DND-41 (cell line): Measurements from ENCODE around the gene KCNH3.

Experiments used
- EZH2 ChIP-seq: IDR thresholded peaks from 3 replicates; pipeline ENCODE4 v1.6.1; 2012; ENCODE audit warnings: borderline replicate concordance, low read depth, mild to moderate bottlenecking, moderate library complexity, low read length, inconsistent platforms; ENCODE audit not compliant: severe bottlenecking
- TF ChIP-seq, protein P1 (sequence below): IDR thresholded peaks from 2 replicates; pipeline ENCODE4 v1.5.1; 2012; ENCODE audit warnings: borderline replicate concordance, low read length, moderate library complexity, mild to moderate bottlenecking; ENCODE audit not compliant: poor library complexity, severe bottlenecking; ENCODE audit errors: extremely low read depth

DNA sequence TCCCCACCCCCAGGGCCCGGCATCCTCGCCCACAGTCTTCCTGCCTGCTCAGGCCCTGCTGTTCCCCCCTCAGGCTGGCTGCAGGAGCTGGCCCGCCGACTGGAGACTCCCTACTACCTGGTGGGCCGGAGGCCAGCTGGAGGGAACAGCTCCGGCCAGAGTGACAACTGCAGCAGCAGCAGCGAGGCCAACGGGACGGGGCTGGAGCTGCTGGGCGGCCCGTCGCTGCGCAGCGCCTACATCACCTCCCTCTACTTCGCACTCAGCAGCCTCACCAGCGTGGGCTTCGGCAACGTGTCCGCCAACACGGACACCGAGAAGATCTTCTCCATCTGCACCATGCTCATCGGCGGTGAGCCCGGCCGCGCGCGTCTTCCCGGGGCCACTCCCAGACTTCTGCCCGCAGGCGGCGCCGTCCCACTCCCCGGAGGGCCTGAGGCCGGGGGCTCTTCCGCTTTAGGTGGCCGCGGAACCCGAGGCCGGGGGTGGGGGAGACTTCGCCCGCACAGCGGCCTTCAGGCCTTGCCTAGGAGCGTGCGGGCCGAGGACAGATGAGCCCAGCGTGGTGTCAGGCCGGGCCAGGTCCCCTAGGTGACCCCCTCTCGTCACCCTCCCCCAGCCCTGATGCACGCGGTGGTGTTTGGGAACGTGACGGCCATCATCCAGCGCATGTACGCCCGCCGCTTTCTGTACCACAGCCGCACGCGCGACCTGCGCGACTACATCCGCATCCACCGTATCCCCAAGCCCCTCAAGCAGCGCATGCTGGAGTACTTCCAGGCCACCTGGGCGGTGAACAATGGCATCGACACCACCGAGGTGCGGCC, 10.2 kb downstream of the KCNH3 start:
- TF ChIP-seq, protein P1, sequence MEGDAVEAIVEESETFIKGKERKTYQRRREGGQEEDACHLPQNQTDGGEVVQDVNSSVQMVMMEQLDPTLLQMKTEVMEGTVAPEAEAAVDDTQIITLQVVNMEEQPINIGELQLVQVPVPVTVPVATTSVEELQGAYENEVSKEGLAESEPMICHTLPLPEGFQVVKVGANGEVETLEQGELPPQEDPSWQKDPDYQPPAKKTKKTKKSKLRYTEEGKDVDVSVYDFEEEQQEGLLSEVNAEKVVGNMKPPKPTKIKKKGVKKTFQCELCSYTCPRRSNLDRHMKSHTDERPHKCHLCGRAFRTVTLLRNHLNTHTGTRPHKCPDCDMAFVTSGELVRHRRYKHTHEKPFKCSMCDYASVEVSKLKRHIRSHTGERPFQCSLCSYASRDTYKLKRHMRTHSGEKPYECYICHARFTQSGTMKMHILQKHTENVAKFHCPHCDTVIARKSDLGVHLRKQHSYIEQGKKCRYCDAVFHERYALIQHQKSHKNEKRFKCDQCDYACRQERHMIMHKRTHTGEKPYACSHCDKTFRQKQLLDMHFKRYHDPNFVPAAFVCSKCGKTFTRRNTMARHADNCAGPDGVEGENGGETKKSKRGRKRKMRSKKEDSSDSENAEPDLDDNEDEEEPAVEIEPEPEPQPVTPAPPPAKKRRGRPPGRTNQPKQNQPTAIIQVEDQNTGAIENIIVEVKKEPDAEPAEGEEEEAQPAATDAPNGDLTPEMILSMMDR, result no peak
- TF ChIP-seq EZH2, result no peak
